Stimulated activated naive CD4-positive, alpha-beta T cell treated with Interleukin-2 at 50 U/mL for 16 hours (primary cell): Measurements from ENCODE around the gene MBD3L1.

Experiments used
- DNase-seq: peaks from one replicate; lab custom pipeline; 2025; lab: John Stamatoyannopoulos, UW

Gene MBD3L1

GRCh38 chr19:8832132-8833021, at the start of gene MBD3L1, which contains the start of gene ZNF558:
Gene MBD3L1, plus strand, starts transcription at chr19:8832377. Its CDS starts 10,302 bp downstream, at chr19:8842679.
Gene ZNF558, minus strand, starts transcription at chr19:8832304. Its CDS starts 9,645 bp downstream, at chr19:8822659.
- peak; percentile 100 for DNase-seq

GRCh38 chr19:8794823-8795222, 37.4 kb upstream of the MBD3L1 start:
- no peak for DNase-seq

- no peak for DNase-seq
These were observed 25.5 kb upstream of the MBD3L1 start for GRCh38 chr19:8806661-8807060.

GRCh38 chr19:8811315-8812172, 20.6 kb upstream of the MBD3L1 start:
- no peak for DNase-seq

GRCh38 chr19:8814176-8814575, 18.0 kb upstream of the MBD3L1 start:
- DNase-seq = no peak

- no peak for DNase-seq
These were observed 16.4 kb upstream of the MBD3L1 start for GRCh38 chr19:8815780-8816179.

- DNase-seq = no peak
These were observed 11.9 kb upstream of the MBD3L1 start for GRCh38 chr19:8820234-8820633.

GRCh38 chr19:8821748-8822241, 10.4 kb upstream of the MBD3L1 start:
- DNase-seq = no peak

GRCh38 chr19:8826371-8826770, 5.8 kb upstream of the MBD3L1 start:
- no peak for DNase-seq

GRCh38 chr19:8827277-8827676, 4.9 kb upstream of the MBD3L1 start:
- no peak for DNase-seq

- DNase-seq = no peak
These were observed 804 bp upstream of the MBD3L1 start for GRCh38 chr19:8831373-8831772.

- no peak for DNase-seq
These were observed 395 bp upstream of the MBD3L1 start for GRCh38 chr19:8831832-8832131.

- no peak for DNase-seq
These were observed 3.3 kb downstream of the MBD3L1 start for GRCh38 chr19:8835446-8835845.

- DNase-seq = no peak
These were observed 3.7 kb downstream of the MBD3L1 start for GRCh38 chr19:8835877-8836276.

GRCh38 chr19:8840708-8841107, 8.5 kb downstream of the MBD3L1 start:
- no peak for DNase-seq

- no peak for DNase-seq
These were observed 14.6 kb downstream of the MBD3L1 start for GRCh38 chr19:8846819-8847218.

GRCh38 chr19:8849232-8849631, 17.1 kb downstream of the MBD3L1 start:
- DNase-seq = no peak

- no peak for DNase-seq
These were observed 18.3 kb downstream of the MBD3L1 start for GRCh38 chr19:8850488-8850887.

- DNase-seq = no peak
These were observed 26.1 kb downstream of the MBD3L1 start for GRCh38 chr19:8858260-8858659.

GRCh38 chr19:8866344-8866743, 34.2 kb downstream of the MBD3L1 start:
- DNase-seq = no peak

GRCh38 chr19:8877854-8878705, 45.9 kb downstream of the MBD3L1 start:
- DNase-seq = no peak
